ENCODE measurements around the gene PAWR. TPM values are rescaled to one million over a fixed set of nuclear protein-coding genes. Genes with fewer than 3 reads are reported as not detected.
A peak's percentile ranks its signal among the peaks of the same experiment; 100 is the strongest.

The PAWR gene
- total RNA-seq, 1 donor from 2014 or later = 103 TPM

- H3K4me1 ChIP-seq = peaks cover 38% of the 10 kb centered on the region
- peaks cover 3% of the 10 kb centered on the region for H3K36me3 ChIP-seq
- H3K79me2 ChIP-seq (ENCODE audit: low read depth) = peaks cover 100% of the 10 kb centered on the region
- peaks cover 33% of the 10 kb centered on the region for H3F3A ChIP-seq (ENCODE audit: low read depth)
- no peak overlapping the region for H3K9ac ChIP-seq
- no peak for DNase-seq (ENCODE audit: low spot score)
- H3K9me3 ChIP-seq (ENCODE audit: low read depth) = no peaks in the 10 kb centered on the region
- H3K27me3 Mint-ChIP-seq (ENCODE audit: insufficient read depth, low read depth) = no peaks in the 10 kb centered on the region
- no peaks in the 10 kb centered on the region for H3K27me3 ChIP-seq
- peaks cover 83% of the 10 kb centered on the region for H4K20me1 ChIP-seq (ENCODE audit: low read depth)
- peaks cover 16% of the 10 kb centered on the region for H3K4me1 Mint-ChIP-seq
- H3K27ac ChIP-seq = no peak overlapping the region
- no peak for TF ChIP-seq EZH2 (IDR thresholded peaks at IDR 0.05)
- no peak overlapping the region for H3K4me3 Mint-ChIP-seq
- H3K9me3 Mint-ChIP-seq = peaks cover 24% of the 10 kb centered on the region
- H3K4me2 ChIP-seq = no peak overlapping the region
- H3K36me3 Mint-ChIP-seq = peaks cover 29% of the 10 kb centered on the region
- no peak overlapping the region for H2AFZ ChIP-seq (replicated peaks)
- no peak overlapping the region for H3K27ac Mint-ChIP-seq
- H3K4me3 ChIP-seq = no peak overlapping the region
Observed at GRCh38 chr12:79678306-79678705, 12.5 kb downstream of the PAWR start.

- TF ChIP-seq EZH2phosphoT487 (IDR thresholded peaks at IDR 0.05) (no peak), CTCF (IDR thresholded peaks at IDR 0.05) (no peak)
- H3K4me3 ChIP-seq = no peak overlapping the region
- no peak overlapping the region for H3K4me2 ChIP-seq
- H2AFZ ChIP-seq (replicated peaks) = no peak overlapping the region
- H3K27me3 ChIP-seq = no peaks in the 10 kb centered on the region
- no peaks in the 10 kb centered on the region for H3K27me3 Mint-ChIP-seq (ENCODE audit: insufficient read depth, low read depth)
- no peak overlapping the region for H3K9ac ChIP-seq
- no peak overlapping the region for H3K27ac Mint-ChIP-seq
- peaks cover 30% of the 10 kb centered on the region for H3K36me3 Mint-ChIP-seq
- H3K9me3 Mint-ChIP-seq = peaks cover 26% of the 10 kb centered on the region
- peaks cover 34% of the 10 kb centered on the region for H3F3A ChIP-seq (ENCODE audit: low read depth)
- peaks cover 16% of the 10 kb centered on the region for H3K4me1 Mint-ChIP-seq
- H3K4me1 ChIP-seq = peaks cover 31% of the 10 kb centered on the region
- H3K36me3 ChIP-seq = peaks cover 3% of the 10 kb centered on the region
- H3K4me3 Mint-ChIP-seq = no peak overlapping the region
- no peaks in the 10 kb centered on the region for H3K9me3 ChIP-seq (ENCODE audit: low read depth)
- H3K79me2 ChIP-seq (ENCODE audit: low read depth) = peaks cover 100% of the 10 kb centered on the region
- peaks cover 83% of the 10 kb centered on the region for H4K20me1 ChIP-seq (ENCODE audit: low read depth)
- no peak for DNase-seq (ENCODE audit: low spot score)
- no peak overlapping the region for H3K27ac ChIP-seq
Observed at GRCh38 chr12:79677672-79678071, 13.1 kb downstream of the PAWR start.

GRCh38 chr12:79676579-79676978 is 14.2 kb downstream of the PAWR start:
- H3K4me2 ChIP-seq = no peak overlapping the region
- Mint-ChIP-seq H3K4me3 (no peak overlapping the region), H3K9me3 (peaks cover 32% of the 10 kb centered on the region), H3K27ac (no peak overlapping the region), H3K4me1 (peaks cover 9% of the 10 kb centered on the region), H3K27me3 (ENCODE audit: insufficient read depth, low read depth) (no peaks in the 10 kb centered on the region), H3K36me3 (peaks cover 32% of the 10 kb centered on the region)
- H4K20me1 ChIP-seq (ENCODE audit: low read depth) = peaks cover 83% of the 10 kb centered on the region
- H3K27me3 ChIP-seq = no peaks in the 10 kb centered on the region
- no peak for DNase-seq (ENCODE audit: low spot score)
- no peaks in the 10 kb centered on the region for H3K9me3 ChIP-seq (ENCODE audit: low read depth)
- no peak overlapping the region for H3K9ac ChIP-seq
- H3K4me3 ChIP-seq = no peak overlapping the region
- no peak overlapping the region for H2AFZ ChIP-seq (replicated peaks)
- H3K4me1 ChIP-seq = peaks cover 20% of the 10 kb centered on the region
- peaks cover 37% of the 10 kb centered on the region for H3F3A ChIP-seq (ENCODE audit: low read depth)
- H3K36me3 ChIP-seq = peaks cover 3% of the 10 kb centered on the region
- TF ChIP-seq EZH2 (IDR thresholded peaks at IDR 0.05) = no peak
- no peak for TF ChIP-seq CTCF (IDR thresholded peaks at IDR 0.05)
- no peak for TF ChIP-seq EZH2phosphoT487 (IDR thresholded peaks at IDR 0.05)
- peaks cover 100% of the 10 kb centered on the region for H3K79me2 ChIP-seq (ENCODE audit: low read depth)
- no peak overlapping the region for H3K27ac ChIP-seq

GRCh38 chr12:79674629-79675028 is 16.1 kb downstream of the PAWR start:
- H3K4me1 Mint-ChIP-seq = peaks cover 4% of the 10 kb centered on the region
- H3K79me2 ChIP-seq (ENCODE audit: low read depth) = peaks cover 100% of the 10 kb centered on the region
- no peak overlapping the region for H3K27ac Mint-ChIP-seq
- peak overlapping the region; percentile 78 for H3K27ac ChIP-seq
- TF ChIP-seq CTCF (IDR thresholded peaks at IDR 0.05) = no peak
- peaks cover 37% of the 10 kb centered on the region for H3F3A ChIP-seq (ENCODE audit: low read depth)
- peaks cover 82% of the 10 kb centered on the region for H4K20me1 ChIP-seq (ENCODE audit: low read depth)
- no peaks in the 10 kb centered on the region for H3K27me3 Mint-ChIP-seq (ENCODE audit: insufficient read depth, low read depth)
- no peaks in the 10 kb centered on the region for H3K27me3 ChIP-seq
- peaks cover 3% of the 10 kb centered on the region for H3K36me3 ChIP-seq
- no peak overlapping the region for H3K4me3 Mint-ChIP-seq
- H2AFZ ChIP-seq (replicated peaks) = no peak overlapping the region
- no peaks in the 10 kb centered on the region for H3K9me3 ChIP-seq (ENCODE audit: low read depth)
- no peak for DNase-seq (ENCODE audit: low spot score)
- H3K4me2 ChIP-seq = no peak overlapping the region
- H3K36me3 Mint-ChIP-seq = peaks cover 30% of the 10 kb centered on the region
- peaks cover 32% of the 10 kb centered on the region for H3K9me3 Mint-ChIP-seq
- H3K9ac ChIP-seq = no peak overlapping the region
- H3K4me1 ChIP-seq = peaks cover 22% of the 10 kb centered on the region
- H3K4me3 ChIP-seq = no peak overlapping the region

Measured in neural progenitor cell (in vitro differentiated cells).